Ecto neural progenitor cell (in vitro differentiated cells): ENCODE results near the gene ASTN2.
"Not testable (repeated sequence)": the region's sequence is repeated elsewhere in the genome, so short reads cannot be mapped to it uniquely, and the experiment has no call there.

Experiments
- DNase-seq: peaks from one replicate; pipeline ENCODE4 v3.0.0-alpha.2; 2018; ENCODE audit warnings: low spot score

The ASTN2 gene

DNA sequence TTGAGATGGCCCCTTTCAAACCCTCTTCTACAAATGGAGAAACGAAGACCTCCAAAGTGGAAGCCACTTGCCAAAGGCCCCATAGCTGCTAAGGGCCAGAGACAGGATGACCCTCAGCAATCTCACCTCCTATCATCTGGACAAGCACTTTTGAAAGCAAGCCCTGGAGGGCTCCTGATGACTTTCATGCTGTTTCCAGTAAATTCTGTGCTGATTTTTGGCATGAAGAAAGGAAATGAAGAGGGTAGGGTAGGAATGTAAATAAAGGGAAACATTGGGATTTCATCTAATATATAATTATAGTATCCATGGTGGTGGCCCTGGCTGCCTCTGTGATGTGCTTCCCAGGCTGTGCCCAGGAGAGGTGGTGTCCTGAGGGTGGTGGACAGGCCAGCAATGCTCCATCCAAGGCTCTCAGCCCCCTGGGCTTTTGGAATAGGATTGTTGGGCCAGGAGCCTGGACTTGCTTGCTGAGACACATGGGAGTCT, 935.8 kb downstream of the ASTN2 start:
- no peak for DNase-seq

DNA sequence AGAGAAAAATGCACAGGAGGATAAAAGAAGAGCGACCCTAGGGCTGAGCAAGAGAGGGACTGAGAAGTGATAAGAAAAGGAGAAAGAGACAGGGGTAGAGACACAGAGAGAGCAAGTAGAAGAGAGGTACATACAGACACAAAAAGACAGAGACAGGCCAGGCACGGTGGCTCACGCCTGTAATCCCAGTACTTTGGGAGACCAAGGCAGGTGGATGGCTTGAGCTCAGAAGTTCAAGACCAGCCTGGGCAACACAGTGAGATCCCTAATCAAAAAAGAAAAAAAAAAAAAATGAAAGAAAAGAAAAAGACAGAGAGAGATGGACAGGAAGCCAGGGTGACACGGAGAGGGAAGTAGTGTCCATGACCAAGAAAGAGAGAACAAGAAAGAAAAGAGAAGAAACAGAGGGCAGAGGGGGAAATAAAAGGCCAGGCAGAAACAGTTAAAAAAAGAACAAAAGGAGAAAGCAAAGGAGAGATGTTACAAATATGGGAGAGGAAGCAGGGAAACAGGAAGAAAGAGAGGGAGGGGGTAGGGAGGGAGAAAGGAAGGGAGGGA, 937.2 kb downstream of the ASTN2 start:
- no peak for DNase-seq

DNA sequence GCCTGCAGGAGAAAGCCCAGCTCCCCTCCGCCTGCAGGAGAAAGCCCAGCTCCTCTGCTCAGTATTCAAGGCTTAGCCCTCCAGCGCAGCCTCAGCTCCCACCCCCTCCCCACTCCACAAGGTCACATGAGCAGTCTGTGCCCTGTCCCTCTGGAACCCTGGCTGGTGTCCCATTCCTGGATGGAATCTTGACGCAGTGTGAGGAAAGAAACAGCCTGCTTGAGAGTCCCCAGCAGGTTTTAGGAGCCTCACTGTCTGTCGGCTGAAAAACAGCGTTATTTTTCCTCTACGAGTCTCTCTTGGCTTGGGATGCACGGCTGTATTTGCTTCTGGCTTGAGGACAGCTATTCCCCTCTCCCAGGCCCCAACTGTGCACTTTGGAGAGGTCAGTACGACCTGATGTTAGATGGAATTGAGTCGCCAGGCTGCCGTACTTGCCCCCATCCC, 937.9 kb downstream of the ASTN2 start:
- no peak for DNase-seq

DNA sequence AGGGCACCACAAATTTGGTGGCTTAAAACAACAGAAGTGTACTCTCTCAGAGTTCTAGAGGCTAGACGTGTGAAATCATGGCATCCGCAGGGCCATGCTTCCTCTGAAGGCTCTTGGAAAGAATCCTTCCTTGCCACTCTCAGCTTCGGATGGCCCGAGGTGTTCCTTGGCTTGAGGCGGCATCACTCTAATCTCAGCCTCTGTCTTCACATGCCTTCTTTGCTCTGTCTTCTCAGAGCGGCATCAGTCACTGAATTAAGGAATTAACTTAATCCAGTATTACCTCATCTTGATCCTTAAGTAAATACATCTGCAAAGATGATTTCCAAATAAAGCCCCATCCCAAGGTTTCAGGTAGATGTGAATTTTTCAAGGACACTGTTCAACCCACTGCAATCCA, 938.9 kb downstream of the ASTN2 start:
- DNase-seq, result no peak

DNA sequence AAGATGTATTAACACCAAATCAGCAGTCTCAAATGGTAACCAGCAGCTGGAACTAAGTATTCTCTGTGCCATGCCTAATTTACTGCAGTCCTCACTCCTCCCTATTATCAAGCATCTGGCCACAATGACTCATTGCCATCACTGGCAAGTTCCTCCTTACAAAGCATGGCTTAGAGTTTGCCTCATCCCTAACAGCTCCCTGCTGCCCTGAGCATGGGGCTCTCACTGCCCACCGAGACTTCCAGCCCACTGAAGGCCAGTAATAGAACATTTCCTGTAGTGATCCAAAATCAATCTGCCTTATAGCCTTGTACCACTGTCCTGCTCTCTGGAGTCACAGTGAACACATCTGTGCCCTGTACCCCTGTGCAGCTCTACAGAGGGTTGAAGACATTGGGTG, 939.7 kb downstream of the ASTN2 start:
- no peak for DNase-seq

DNA sequence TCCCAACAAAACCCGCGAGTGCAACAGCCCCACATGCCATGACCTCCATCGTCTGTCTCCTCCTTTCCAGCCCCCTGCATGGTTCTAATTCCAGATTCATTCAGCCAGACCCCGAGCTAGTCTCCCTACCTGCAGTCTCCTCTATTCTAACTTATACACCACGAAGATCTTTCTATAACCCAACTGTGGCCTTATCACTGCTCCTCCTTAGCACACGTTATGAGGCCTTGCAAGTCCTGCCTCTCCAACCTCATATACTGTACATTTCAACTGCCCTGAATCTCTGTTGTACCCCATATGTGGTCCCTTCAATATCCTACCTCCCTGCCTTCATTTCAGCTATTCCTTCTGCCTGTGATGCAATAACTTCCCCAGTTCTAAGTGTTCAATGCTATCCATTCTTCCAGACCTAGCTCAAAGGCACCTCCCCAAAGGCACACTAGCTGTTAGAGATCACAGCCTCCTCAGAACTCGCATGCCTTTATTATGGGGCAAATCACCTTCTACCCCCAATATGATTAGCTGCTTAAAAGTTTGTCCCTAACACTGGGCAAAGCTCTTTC, 942.8 kb downstream of the ASTN2 start:
- DNase-seq, result no peak

DNA sequence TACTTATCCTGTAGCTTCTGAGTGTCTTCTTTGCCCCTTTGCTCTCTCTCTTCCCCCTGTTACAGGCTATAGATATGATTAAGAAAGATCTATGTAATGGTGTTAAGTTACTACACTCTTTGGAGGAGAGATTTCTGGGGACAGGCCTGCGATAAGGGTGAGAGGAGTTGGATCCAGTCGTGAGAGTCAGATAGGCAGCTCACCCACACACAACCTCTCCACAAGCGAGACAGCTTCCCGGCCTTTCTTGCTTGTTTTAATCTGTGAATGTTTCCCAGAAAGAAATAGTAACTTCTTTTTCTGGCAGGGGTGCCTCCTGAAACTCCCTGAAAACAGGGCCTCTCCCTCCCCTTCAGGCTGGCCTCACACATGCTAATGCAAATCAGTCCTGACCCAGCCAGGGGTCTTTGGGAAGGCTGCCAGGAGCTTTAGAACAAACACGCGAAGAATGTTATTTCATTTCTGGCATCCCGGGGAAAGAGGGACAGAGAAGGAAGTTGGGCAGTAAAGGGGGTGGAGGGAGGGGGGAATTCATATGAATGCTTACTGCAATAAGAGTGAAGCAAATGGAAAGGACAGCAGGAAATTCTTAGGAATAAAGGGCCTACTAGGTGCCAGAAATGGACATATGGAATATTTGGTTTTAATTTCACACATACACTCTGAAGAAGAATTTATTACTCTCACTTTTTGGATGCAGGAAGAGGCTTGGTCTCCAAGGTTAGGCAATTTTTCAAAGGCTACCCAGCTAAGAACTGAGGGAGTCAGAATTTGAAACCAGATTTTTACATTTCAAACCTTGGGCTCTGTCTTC, 943.6 kb downstream of the ASTN2 start:
- DNase-seq, result peak; percentile 73

DNA sequence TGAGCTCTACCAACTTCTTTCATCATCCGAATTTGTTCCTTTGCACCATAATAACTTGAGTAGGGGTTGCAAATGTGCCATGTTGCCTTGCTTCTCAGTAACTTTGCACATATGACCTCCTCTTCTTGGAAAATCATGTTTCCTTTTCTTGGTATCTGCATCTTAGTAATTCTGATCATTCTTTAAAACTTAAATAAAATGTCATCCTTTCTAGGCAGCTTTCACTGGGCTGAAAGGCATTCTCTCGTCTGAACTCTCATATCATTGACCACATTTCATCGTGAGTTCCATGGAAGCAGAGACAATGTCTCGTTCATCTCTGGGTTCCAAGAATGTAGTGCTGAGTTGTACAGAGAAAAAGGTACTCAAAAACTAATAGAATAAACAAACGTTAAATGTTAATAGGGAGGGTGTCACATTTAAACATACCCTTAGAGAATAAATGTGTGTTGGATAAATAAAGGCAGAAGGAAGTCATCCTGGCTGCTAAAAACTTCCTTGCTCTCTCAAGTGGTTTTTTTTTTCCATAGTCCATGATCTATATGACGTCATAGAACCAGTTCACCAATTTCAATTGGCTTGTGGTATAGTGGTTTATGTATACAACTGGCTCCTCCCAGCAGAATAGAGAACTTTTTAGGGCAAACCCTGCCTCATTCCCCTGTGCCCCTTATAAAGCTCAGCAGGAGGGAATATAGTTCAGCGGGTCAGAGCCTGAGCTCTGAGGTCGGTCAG, 945.9 kb downstream of the ASTN2 start:
- no peak for DNase-seq

DNA sequence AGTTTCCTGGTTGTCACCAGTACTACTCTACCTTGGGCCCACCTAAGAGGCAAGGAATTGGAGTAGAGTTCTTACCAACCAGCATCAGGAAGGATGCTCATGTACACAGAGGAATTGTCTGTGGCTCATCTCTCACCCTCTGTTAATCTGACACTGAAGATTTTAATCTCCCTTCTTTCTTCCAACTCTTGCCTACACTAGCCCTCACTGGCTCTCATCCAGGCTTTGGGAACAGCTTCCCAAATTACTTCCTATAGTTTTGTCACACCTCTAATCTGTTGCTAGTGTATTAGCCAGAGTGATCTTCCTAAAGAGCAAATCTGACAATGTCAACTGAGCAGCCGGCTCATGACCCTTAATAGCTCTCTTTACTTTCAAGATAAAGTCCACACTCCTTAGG, 946.5 kb downstream of the ASTN2 start:
- no peak for DNase-seq

DNA sequence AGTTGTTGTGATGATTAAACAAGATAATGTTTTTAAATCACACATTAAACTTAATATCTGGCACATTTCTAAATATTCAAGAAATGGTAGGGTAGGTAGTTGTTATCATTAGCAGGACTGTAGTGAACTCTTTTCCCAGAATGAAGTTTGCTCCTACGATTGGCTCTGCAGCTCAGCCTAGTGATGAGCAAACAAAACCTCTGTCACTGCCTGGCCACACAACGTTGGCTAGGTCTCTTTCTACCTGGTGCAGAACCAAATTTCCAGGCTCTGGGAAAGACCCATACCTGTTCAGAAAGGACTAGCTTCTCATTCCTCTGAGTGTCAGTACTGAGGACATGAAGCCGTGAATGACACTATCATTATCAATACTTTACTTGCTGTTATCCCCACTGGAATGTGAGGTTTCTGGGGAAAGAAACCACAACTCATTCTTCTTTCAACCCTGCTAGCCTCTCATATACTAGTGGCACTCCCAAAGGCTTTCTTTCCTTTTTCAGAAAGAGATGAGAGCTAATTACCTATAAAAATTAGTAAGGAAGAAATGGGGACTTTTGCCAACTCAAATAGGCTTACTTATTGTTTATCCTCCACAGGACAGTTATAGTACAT, 947.0 kb downstream of the ASTN2 start:
- DNase-seq, result no peak

DNA sequence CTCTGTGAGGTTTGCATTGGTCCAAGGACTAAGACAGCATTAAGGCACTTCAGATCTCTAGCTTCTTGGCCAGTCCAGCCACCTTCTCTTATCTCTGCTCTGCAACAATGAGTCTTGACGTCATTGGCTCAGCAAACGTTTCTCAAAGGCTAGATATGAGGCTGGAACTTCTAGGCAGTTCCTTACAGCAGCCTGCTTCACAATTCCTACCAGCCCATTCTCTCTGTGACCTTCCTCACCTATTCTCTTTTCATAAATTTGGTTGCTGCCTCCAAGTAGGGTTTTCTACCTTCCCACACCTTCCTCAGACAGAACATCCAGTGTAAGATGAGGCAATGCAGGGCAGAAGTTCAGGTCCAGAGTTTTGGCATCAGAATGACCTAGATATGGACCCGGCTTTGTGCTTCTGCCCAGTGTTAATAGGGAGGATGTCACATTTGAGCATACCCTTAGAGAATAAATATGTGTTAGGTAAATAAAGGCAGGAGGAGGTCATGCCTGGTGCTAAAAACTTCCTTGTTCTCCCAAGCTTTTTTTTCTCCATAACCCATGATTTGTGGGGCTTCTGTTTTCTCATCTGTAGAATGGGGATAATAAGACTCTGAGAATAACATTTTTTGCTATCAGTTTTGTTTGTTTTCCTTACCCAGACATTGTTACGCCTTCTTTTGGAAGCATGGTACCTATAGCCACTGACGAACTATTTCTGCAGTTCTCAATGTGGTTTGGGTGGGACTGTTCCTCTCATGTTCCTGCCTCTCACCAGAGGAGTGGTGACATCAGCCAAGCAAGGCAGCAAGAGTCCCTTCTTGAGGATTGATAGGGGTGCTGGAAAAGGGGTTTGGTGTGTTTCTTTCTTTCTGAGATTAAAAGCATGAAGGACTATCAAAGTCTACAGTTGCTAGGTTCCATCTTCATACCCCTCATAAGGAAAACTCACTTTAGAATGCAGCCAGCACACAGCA, 948.3 kb downstream of the ASTN2 start:
- no peak for DNase-seq

DNA sequence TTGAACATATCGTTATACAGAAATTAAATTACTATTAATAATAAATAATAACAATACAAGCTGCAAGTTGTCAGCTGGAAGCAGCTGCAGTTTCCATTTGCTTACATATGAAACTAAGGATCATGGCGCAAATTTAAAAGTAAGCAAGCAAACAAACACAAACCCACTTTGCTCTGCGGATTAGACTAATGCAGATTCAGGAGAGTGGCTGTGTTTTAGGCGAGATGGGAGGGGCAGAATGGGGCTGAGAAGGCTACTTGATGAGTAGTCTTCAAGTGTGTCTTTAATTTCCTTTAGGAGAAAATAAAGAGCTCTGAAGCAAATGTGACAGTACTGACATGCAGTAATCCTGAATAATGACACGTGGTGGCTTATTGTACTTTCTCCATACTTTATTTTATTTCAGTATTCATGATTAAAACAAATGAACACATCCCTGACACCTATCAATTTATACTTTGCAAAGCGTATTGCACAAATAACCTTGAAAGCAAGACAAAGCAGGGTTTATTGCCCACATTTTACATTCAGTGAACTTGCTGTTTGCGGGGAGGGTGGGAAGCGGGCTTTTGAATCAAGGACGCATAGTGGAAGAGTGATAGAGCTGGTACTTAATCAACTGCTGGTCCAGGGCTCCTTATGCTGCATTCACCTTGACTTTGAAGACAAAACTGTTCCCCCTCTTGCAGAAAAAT, 949.1 kb downstream of the ASTN2 start:
- DNase-seq, result no peak

DNA sequence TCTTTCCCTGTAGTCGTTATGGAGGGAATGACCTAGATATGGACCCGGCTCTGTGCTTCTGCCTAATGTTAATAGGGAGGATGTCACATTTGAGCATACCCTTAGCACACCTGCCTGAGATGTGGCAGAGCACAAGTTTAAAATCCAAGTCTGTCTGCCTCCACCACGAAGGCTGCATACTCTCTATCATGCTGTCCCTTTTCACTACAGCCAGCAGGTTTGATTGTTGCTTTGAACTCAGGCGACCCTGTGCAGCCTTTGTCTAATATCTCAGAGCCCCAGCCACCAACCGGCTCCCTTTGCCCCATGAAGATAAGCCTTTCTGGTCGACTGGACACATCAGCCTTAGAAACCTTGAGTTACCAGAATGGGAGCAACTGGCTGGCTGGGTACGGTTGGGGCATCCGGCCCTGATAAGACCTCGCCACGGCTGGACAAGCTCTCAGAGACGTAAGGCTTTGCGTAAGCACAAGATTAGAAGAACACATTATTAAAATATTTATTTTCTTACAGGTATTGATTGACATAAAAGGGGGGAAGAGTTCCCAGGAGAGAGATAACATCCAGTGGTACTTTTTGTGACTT, 949.8 kb downstream of the ASTN2 start:
- no peak for DNase-seq

DNA sequence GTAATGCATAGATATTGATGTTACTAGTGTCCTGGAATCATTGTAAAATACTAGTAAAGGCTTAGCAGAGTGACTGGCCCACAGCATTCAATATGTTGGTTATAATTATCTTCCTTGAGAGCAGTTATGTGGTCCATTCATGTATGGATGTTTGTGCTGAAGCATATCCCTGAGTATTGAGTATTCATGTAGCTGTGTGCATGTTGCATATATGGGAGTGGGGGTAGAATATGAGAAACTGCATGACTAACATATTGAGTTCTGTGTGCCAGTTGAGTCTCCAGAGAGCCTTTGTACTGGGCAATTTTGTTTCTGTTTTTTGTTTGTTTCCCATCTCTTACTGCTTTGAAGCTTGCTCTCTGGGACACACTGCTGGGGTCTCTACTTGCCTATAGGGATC, 950.4 kb downstream of the ASTN2 start:
- DNase-seq, result no peak

DNA sequence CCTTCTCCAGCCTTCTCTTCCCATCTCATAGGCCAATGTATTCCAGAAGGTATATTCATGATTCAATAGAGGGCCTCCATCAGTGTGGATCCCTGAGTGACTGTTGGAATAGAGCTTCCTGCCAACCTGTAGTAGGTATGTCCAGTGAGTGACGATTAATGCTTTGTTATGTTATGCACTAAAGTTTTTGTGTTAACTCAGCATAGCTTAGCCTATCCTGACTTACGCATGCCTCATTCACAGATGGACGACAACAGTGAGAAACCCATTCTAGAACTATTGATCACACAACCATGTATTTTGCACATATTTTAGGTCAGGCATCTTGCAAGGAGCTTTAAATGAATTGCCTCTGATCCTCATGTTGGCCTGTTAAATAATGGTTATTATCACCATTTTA, 953.2 kb downstream of the ASTN2 start:
- no peak for DNase-seq

DNA sequence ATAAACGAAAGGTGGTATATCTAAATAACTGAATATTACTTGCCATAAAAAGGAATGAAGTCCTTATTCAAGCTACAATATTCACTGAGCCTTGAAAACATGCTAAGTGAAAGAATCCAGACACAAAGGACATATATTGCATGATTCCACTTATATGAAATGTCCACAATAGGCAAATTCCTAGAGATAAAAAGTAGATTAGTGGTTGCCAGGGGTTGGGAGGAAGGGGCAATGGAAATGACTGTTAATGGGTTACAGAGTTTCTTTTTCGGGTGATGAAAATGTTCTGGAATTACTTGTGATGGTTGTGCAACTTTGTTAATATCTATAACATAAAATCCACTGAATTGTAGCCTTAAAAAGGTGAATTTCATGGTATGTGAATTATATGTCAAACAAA, 954.8 kb downstream of the ASTN2 start:
- no peak for DNase-seq

DNA sequence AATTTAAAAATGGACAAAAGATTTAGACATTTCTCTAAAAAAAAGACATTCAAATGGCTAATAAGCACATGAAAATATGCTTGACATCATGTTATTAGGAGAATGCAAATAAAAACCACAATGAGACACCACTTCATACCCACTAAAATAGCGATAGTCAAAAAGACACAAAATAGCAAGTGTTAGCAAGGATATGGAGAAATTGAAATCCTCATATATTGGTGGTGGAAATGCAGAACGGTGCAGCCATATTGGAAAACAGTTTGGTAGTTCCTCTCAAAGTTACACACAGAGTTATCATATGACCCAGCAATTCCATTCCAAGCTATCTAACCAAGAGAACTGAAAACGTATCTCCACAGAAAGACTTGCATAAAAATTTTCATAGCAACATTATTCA, 955.3 kb downstream of the ASTN2 start:
- DNase-seq, result no peak

DNA sequence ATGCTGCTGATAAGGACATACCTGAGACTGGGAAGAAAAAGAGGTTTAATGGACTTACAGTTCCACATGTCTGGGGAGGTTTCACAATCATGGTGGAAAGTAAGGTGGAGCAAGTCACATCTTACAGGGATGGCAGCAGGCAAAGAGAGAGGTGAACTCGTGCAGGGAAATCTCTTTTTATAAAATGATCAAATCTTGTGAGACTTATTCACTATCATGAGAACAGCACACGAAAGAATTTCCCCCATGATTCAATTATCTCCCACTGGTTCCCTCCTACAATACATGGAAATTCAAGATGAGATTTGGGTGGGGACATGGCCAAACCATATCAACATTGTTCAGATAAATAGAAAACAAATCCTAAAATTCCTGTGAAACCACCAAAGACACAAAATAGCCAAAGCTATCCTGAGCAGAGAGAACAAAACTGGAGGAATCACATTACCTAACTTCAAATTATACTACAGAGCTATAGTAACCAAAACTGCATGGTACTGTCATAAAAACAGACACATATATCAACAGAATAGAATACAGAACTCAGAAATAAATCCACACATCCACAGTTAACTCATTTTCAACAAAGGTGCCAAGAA, 958.3 kb downstream of the ASTN2 start:
- DNase-seq, result no peak

DNA sequence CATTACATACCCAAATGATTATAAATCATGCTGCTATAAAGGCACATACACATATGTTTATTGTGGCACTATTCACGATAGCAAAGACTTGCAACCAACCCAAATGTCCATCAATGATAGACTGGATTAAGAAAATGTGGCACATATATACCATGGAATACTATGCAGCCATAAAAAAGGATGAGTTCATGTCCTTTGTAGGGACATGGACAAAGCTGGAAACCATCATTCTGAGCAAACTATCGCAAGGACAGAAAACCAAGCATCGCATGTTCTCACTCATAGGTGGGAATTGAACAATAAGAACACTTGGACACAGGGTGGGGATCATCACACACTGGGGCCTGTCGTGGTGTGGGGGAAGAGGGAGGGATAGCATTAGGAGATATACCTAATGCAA, 960.3 kb downstream of the ASTN2 start:
- not testable (repeated sequence) for DNase-seq

DNA sequence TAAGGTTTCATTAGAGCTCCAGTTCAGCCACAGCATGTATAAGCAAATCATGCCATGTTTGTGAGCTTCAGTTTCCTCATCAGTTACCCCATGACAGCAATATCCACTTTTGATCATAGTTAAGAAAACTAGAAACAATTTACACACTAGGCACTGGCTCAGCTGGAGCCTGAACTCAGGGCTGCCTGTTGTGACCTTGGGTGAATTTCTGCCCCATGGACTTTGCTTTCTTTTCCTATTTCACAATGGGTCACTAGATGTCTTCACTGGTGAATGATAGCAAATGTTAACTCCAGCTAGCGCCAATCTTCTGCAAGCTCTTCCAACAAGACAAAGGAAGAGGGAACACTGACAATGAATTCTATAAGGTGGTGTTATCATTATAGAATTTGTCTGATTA, 961.1 kb downstream of the ASTN2 start:
- no peak for DNase-seq
